Peyer's patch (tissue), 4 donors: ENCODE data around the gene EPAS1.

ENCODE experiments used
- POLR2A ChIP-seq, 2 donors: fragments of 450-650 bp; IDR thresholded peaks; one replicate each; pipeline ENCODE4 v1.5.1; 2017; ENCODE audit warnings: antibody characterized with exemption in 2 of 2, mild to moderate bottlenecking in 2 of 2, moderate library complexity in 2 of 2
- TF ChIP-seq, protein P1 (sequence below), 6 experiments: fragments of 450-650 bp in 4 of 6; fragments of 200-600 bp in 2 of 6; sonication (generic) in 1 of 6; IDR thresholded peaks; one replicate each; pipeline ENCODE4 v1.5.1; 2017 to 2019; ENCODE audit warnings: antibody characterized with exemption in 6 of 6, mild to moderate bottlenecking in 3 of 6, moderate library complexity in 1 of 6

DNA sequence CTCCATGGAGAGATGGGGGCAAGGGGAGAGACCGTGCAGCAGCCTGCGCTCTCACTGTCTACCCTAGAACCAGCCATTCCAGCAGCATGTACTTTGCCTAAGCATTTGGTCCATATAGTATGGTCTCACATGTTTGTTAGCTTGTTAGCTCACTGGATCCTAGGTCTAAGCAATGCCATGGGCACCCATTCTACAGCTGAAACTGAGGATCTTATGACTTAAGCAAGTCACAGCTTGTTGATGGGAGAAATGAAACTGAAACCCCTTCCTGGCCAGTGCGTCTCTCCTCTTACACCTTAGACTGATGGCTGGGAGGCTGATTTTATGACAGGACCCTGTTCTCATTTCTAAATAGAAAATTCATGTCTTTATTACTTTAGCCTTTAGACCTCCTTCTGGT lies 90.1 kb downstream of the EPAS1 start:
- TF ChIP-seq, protein P1, sequence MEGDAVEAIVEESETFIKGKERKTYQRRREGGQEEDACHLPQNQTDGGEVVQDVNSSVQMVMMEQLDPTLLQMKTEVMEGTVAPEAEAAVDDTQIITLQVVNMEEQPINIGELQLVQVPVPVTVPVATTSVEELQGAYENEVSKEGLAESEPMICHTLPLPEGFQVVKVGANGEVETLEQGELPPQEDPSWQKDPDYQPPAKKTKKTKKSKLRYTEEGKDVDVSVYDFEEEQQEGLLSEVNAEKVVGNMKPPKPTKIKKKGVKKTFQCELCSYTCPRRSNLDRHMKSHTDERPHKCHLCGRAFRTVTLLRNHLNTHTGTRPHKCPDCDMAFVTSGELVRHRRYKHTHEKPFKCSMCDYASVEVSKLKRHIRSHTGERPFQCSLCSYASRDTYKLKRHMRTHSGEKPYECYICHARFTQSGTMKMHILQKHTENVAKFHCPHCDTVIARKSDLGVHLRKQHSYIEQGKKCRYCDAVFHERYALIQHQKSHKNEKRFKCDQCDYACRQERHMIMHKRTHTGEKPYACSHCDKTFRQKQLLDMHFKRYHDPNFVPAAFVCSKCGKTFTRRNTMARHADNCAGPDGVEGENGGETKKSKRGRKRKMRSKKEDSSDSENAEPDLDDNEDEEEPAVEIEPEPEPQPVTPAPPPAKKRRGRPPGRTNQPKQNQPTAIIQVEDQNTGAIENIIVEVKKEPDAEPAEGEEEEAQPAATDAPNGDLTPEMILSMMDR (IDR thresholded peaks at IDR 0.05) = no peak
- no peak for TF ChIP-seq POLR2A (IDR thresholded peaks at IDR 0.05)
